ENCODE measurements around the gene RAF1.

The RAF1 gene

GRCh38 chr3:12541625-12542024 is 122.3 kb downstream of the RAF1 start:
- Histone ChIP-seq H3K27ac (ENCODE audit: low read depth, low read length) (no peak overlapping the region), H3K4me2 (ENCODE audit: low read depth, low read length, poor library complexity, severe bottlenecking) (no peak overlapping the region), H3K27me3 (ENCODE audit: low read length) (no peaks in the 10 kb centered on the region), H3K36me3 (ENCODE audit: low read length) (no peaks in the 10 kb centered on the region), H3K9ac (ENCODE audit: low read length) (no peak overlapping the region), H3K9me3 (ENCODE audit: insufficient read depth, low read length) (no peaks in the 10 kb centered on the region), H2AFZ (ENCODE audit: low read depth, low read length, severe bottlenecking) (no peak overlapping the region), H3K4me3 (ENCODE audit: insufficient read depth, low read length, poor library complexity, severe bottlenecking) (no peak overlapping the region), H3F3A (ENCODE audit: insufficient read depth) (no peaks in the 10 kb centered on the region), H4K20me1 (ENCODE audit: low read depth, low read length) (no peaks in the 10 kb centered on the region), H3K9me2 (replicated peaks; ENCODE audit: insufficient read depth, low read length) (no peaks in the 10 kb centered on the region), H3K79me2 (ENCODE audit: insufficient read depth, low read length) (no peaks in the 10 kb centered on the region)
- TF ChIP-seq EZH2phosphoT487 (conservative IDR thresholded peaks at IDR 0.05; ENCODE audit: low read length): no peak
- no peak for TF ChIP-seq CTCF (IDR thresholded peaks at IDR 0.05; ENCODE audit: insufficient read depth, low read length, poor library complexity, severe bottlenecking)

- Histone ChIP-seq H3K79me2 (ENCODE audit: insufficient read depth, low read length) (no peaks in the 10 kb centered on the region), H3K4me3 (ENCODE audit: insufficient read depth, low read length, poor library complexity, severe bottlenecking) (no peak overlapping the region), H3K27ac (ENCODE audit: low read depth, low read length) (no peak overlapping the region), H3K9me3 (ENCODE audit: insufficient read depth, low read length) (no peaks in the 10 kb centered on the region), H3K9ac (ENCODE audit: low read length) (no peak overlapping the region), H2AFZ (ENCODE audit: low read depth, low read length, severe bottlenecking) (no peak overlapping the region), H3K9me2 (replicated peaks; ENCODE audit: insufficient read depth, low read length) (no peaks in the 10 kb centered on the region), H4K20me1 (ENCODE audit: low read depth, low read length) (no peaks in the 10 kb centered on the region), H3K27me3 (ENCODE audit: low read length) (no peaks in the 10 kb centered on the region), H3K36me3 (ENCODE audit: low read length) (no peaks in the 10 kb centered on the region), H3F3A (ENCODE audit: insufficient read depth) (no peaks in the 10 kb centered on the region), H3K4me2 (ENCODE audit: low read depth, low read length, poor library complexity, severe bottlenecking) (no peak overlapping the region)
- TF ChIP-seq CTCF (IDR thresholded peaks at IDR 0.05; ENCODE audit: insufficient read depth, low read length, poor library complexity, severe bottlenecking) (no peak), EZH2phosphoT487 (conservative IDR thresholded peaks at IDR 0.05; ENCODE audit: low read length) (no peak)
Measured at GRCh38 chr3:12536423-12536822, 127.5 kb downstream of the RAF1 start.

Measured in SU-DHL-6 (cell line).